GM13976 (cell line): Measurements from ENCODE around the gene TENT5D.
"Not testable (repeated sequence)": the region's sequence is repeated elsewhere in the genome, so short reads cannot be mapped to it uniquely, and the experiment has no call there.

Source experiments
- DNase-seq: peaks from one replicate; pipeline ENCODE4 v3.0.0; 2012; ENCODE audit warnings: low spot score
- in situ Hi-C: fragments of 300-500 bp; cut with MboI; formaldehyde crosslinking; loops from one replicate; pipeline ENCODE4 v1.12.0; 2022; ENCODE audit warnings: low sequenced_read_pairs, mixed read lengths, inconsistent platforms; ENCODE audit not compliant: unreplicated experiment
- TF ChIP-seq, protein P1 (sequence below): IDR thresholded peaks from 2 replicates; pipeline ENCODE4 v1.5.1; 2012; ENCODE audit warnings: borderline replicate concordance, mild to moderate bottlenecking; ENCODE audit not compliant: insufficient read depth; ENCODE audit errors: extremely low read depth, missing control alignments, control extremely low read depth

Gene TENT5D

DNA sequence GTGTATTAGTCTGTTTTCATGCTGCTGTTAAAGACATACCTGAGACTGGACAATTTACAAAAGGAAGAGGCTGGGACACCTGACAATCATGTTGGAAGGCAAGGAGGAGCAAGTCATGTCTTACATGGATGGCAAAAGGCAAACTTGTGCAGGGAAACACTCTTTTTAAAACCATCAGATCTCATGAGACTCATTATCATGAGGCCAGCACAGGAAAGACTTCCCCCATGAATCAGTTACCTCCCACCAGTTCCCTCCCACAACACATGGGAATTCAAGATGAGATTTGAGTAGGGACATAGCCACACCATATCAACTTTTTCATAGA, 11.2 kb downstream of the TENT5D start:
- in situ Hi-C loops = no loop called here
- TF ChIP-seq, protein P1, sequence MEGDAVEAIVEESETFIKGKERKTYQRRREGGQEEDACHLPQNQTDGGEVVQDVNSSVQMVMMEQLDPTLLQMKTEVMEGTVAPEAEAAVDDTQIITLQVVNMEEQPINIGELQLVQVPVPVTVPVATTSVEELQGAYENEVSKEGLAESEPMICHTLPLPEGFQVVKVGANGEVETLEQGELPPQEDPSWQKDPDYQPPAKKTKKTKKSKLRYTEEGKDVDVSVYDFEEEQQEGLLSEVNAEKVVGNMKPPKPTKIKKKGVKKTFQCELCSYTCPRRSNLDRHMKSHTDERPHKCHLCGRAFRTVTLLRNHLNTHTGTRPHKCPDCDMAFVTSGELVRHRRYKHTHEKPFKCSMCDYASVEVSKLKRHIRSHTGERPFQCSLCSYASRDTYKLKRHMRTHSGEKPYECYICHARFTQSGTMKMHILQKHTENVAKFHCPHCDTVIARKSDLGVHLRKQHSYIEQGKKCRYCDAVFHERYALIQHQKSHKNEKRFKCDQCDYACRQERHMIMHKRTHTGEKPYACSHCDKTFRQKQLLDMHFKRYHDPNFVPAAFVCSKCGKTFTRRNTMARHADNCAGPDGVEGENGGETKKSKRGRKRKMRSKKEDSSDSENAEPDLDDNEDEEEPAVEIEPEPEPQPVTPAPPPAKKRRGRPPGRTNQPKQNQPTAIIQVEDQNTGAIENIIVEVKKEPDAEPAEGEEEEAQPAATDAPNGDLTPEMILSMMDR = no peak
- DNase-seq = no peak

DNA sequence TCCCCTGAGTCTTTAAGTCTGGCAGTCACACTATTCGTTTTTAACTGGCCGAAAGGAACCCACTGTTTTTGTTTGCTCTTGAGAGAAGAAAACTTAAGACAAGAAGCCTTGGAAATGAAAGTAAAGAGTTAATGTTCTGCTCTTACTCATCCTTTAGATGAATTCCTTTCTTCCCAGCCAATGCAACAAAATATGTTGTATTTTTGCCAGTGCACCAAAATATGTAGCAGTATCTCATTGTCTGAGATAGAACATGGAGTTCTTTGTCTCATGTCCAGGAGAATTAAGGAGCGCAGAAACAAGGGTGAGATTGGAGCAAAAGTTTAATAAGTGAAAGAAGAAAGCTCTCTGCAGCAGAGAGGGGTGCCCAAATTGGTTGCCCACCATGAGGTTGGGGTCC, 12.2 kb downstream of the TENT5D start:
- no peak for DNase-seq
- TF ChIP-seq, protein P1 = no peak
- in situ Hi-C loops = no loop called here

DNA sequence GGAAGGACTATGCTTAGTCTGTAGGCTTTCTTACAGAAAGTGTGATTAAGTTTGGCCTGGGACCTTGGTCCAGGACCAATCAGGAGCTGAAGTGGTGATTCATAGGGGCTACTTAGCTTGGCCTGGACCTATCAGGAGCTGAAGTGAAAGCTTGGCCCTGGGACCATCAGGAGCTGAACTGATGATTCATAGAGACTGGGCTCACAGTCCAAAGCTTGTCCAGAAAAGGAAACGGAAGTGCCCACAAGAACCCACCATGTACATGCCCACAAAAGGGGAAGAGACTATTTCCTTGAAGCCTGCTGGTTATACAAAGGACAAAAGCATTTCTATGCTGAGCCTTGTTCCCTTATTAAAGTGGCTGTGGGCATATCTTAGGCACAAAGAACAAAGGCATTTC, 12.6 kb downstream of the TENT5D start:
- no peak for DNase-seq
- TF ChIP-seq, protein P1 = no peak
- in situ Hi-C loops = no loop called here

DNA sequence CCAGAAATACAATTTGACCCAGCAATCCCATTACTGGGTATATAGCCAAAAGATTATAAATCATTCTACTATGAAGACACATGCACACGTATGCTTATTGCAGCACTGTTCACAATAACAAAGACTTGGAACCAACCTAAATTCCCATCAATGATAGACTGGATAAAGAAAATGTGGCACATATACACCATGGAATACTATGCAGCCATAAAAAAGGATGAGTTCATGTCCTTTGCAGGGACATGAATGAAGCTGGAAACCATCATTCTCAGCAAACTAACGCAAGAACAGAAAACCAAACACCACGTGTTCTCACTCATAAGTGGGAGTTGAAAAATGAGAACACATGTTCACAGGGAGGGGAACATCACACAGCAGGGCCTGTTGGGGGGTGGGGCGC, 47.9 kb downstream of the TENT5D start:
- in situ Hi-C loops = not testable (repeated sequence)

DNA sequence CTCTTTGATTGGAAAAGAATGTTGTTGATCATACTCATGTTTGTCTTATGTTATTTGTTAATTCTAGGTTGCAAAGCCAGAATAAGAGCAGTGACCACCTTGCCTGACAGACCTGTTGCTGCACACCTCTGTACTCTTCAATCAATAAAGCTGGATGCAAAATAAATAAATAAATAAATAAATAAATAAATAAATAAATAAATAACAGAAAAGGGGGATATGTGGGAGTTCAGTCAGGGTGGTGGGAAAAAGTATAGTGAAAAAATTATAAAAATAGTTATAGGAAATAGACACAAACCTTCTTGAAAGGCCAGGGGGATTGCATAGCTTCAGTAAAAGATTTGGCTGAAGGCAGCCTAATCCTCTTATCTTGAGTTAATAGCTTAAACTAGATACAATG, 51.3 kb downstream of the TENT5D start:
- TF ChIP-seq, protein P1 = no peak
- no peak for DNase-seq
- in situ Hi-C loops = no loop called here

More for the DNA sequence above, 47.9 kb downstream of the TENT5D start:
- DNase-seq = not testable (repeated sequence)

DNA sequence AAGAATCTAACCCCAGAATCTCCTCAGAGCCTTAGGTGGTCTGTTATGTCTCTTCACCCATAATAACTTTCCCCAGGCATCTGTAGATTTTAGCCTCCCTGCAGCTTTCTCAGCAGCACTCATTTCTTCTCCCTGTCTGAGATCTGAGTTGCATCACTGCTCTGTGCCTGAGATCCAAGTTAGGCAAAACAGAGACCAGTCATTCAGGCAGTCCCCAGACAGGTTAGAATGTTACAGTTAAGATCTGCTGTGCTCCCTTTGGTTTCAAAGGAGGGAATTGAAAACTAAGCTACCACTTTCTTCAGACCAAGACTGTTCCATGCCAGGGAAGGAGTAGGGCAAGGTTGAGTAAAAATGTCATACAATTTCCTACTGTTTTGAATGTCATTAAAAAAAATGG, 65.3 kb downstream of the TENT5D start:
- TF ChIP-seq, protein P1 = no peak
- in situ Hi-C loops = no loop called here
- no peak for DNase-seq

DNA sequence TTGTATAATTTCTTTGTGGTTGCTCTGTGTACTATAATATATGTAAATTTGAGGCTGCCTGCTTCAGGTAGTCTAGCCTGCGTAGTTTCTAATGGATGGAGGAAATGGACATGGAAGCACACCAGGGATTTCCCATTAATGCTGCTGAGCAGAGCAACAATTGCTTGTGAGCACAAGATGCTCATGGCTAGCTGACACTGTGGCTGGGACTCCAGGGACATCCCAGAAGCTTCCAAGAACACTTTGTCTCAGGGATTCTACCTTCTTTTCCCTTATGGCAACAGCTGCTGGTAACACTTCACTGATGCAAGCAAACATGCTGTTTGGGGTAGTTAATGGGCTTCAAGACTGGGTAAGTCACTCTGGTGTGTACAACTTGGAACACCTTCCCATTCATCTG, 66.1 kb downstream of the TENT5D start:
- DNase-seq = no peak
- in situ Hi-C loops = no loop called here
- TF ChIP-seq, protein P1 = no peak

DNA sequence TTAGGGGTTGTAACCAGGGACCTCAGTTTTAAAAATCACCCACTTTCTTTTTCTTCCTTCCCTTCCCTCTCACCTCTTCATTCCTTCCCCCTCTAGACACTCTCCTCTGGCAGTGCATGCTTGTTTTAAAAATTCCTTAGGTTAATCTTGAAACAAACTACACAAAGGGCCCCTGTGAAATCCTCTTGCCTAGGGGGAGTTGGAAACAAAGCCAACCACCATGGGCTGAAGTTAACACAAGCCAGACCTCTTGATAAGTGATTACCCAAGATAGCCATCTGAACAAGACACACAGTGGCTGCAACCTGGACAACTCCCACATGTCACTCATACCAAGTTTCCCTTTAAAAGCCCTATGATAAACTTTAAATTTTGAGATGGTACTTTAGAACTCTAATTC, 68.9 kb downstream of the TENT5D start:
- DNase-seq = no peak
- in situ Hi-C loops = no loop called here
- TF ChIP-seq, protein P1 = no peak
